SK-N-MC (cell line): ENCODE results near the gene CIDEA.

Source experiments
- EZH2 ChIP-seq: fragments of 200-600 bp; sonication (generic); IDR thresholded peaks from one replicate; pipeline ENCODE4 v1.6.1; 2017; ENCODE audit warnings: antibody characterized with exemption
- POLR2AphosphoS5 ChIP-seq: IDR thresholded peaks from 2 replicates; pipeline ENCODE4 v1.6.1; 2012; ENCODE audit warnings: mild to moderate bottlenecking, low read depth, low read length, borderline replicate concordance

DNA sequence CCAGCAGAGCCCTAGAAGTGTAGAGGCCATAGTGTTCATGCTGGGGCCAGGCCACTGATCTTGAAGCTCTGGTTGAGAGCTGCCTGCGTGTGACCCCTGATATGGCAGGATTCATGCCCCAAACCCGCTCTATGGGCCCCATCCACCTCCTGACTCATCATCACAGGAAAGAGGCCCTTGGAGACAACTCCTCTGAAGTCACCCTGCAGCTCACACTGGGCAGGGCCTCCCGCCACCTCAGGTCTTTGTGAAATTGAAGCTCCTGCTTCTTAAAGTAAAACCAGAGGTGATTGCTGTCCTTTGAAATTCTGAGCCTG, 41.9 kb downstream of the CIDEA start:
- TF ChIP-seq EZH2 (no peak), POLR2AphosphoS5 (no peak)
